AML-193 (cell line): ENCODE data around the gene GAREM1.
"Not testable (repeated sequence)": the region's sequence is repeated elsewhere in the genome, so short reads cannot be mapped to it uniquely, and the experiment has no call there.

Experiments
- DNase-seq, 2 experiments: peaks; one replicate each; lab custom pipeline; 2025; lab: John Stamatoyannopoulos, UW

Gene GAREM1

DNA sequence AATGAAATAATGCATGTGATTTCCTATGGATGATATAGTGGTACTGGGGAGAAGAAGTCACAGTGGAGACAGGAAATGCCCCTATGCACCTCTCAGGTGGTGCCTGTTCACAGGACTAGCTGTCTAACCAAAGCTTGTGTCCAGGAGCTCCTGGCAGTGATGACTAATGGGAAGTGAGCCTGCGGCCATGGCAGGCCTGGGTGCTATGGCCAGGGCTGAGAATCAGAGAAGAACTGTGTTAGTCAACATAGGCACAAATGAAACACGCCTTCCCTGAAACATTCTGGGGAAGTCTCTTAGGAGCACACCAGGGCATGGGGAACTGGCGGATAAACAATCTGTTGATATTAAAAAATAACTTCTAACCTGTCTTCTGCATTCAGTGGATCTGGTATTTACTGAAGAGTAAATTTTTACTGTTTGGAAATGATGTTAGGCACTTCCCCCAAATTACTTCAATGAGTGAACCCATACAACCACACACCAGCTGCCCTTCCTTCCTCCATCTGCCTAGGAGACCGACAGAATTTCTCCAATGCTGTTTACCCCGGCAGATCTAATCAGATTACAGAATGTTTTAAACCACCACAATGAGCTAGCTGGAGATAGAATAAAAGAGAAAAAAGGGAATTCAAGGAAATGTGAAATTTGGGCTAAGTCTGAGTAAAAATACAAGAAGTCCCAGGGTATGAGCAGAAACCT lies 213.4 kb downstream of the GAREM1 start:
- no peak for DNase-seq

DNA sequence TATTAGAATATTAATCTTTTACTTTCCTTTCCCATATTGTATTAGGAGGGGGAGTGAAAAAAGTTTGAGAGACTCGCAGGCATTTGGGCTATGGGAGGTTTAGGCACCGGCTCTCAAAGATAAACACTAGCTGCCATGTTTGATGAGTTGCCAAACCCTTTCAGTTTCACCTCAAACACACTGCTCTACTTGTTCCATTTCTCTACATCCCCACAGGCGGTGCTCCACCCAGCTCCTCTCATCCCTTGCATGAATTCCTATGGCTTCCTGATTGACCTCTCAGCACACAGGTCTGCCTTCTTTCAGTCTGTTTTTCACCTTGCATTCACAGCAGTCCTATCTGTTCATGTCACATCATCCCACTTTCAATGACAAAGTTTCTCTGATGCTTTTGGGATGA lies 215.1 kb downstream of the GAREM1 start:
- no peak for DNase-seq

DNA sequence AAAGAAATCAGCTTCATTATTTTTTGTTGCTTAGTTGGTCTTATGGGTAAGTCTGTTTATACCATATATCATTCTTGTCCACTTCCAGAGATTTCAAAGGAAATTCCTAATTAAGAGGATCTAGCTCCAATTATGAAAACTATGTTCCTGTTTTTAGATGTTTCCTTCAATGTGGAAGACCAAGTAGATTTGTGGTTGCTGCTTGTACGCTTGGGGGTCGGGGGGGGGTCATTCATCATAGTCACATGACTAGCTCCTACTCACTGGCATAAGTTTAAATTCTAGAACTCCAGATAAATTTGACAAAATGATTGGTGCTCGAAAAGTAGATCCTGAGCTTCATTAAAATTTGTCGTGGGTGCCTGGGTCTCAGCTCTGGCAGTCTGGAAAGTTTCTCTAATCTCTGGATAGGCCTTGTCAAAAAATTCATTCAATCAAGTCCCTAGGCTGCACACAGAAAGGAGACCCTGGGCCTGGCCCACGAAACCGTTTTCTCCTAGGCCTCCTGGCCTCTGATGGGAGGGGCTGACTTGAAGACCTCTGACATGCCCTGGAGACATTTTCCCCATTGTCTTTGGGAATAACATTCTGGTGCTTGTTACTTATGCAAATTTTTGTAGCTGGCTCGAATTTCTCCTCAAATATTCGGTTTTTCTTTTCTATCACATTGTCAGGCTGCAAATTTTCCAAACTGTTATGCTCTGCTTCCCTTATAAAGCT lies 218.4 kb downstream of the GAREM1 start:
- DNase-seq: no peak

DNA sequence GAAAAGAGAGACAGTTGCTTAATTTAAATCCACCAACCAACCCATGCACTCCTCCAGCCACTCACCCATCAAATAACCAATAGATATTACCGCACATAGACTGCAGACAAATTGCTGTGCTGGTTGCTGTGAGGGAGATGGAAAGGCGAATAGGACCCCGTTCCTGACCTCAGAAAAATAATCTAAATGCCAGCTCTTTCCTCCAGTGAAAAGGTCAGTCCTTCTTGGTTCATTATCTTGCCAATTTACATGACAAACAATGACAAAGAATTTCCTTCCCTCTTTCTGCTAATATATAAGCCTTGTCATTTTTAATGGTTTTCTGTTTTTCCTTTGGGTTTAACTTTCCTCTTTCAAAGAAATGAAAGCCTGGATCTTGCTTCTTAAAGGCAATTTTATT lies 219.2 kb downstream of the GAREM1 start:
- no peak for DNase-seq

DNA sequence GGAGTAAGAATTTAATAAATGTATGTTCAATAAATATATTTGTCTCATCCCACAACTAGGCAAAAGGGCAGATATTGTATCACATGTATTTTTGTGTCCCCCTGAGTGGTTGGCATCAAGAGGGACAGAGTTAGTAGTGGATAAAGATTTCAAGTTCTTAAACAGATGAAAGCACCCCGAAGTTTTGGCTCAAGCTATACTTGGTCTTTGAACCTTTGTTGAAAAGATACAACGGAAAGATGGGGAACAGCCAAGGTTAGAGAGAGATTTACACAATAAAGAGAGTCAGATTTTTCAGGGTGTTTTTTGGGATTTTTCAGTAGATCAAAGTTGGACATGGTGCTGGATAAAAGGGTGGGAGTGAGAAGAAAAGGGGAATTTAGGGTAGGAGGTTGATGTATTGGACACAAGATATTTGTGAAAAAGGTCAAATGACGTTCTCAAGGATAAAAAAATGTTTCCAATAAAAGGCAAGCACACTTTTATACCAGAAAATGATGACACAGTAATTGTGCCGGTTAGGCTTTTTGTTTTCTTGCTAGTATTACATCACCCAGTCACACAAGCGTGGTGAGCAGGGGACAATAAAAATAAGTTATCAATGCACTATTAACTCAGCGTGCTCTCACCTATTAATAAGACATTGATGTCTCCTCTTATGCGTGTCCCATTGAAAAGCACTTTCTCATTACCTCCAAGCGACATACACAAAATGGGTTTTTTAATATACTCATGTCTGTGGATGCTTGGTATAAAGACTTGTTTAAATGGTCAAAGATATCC lies 221.3 kb downstream of the GAREM1 start:
- no peak for DNase-seq

DNA sequence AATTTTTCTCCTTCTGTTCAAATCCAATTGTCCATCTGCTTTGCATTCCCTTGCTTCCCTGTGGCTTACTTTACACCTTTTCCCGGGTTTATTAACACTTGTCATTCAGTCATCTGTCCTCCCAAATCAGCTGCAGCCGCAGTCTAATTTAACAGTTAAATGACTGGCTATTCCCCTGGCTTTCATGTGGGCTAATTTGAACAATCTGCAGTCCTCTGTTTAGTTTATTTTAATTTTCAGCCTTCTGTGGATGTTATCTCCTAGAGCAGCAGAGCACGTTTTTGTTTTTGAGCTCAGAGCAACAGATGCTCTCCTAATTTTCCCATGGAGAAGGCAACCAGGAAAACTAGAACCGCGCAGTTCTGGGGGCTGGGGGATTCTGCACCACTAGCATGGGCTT lies 225.8 kb downstream of the GAREM1 start:
- no peak for DNase-seq

DNA sequence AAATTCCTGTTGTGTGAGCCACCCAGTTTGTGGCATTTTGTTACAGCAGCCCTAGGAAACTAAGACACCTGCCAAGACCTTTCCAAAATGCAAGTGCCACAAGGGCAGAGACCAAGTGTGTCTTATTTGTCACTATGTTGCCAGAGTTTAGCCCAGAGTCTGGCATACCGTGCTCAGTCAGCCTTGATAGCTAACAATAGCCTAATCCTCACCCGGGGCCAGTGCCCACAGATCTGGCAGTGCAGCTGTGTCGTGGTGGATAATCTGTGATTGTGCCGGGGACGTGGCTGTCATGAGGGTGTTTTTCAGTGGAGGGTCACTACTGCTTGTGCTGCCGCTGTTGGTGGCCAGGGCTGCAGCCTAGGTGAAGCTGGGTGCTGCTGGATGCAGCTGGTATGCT lies 227.3 kb downstream of the GAREM1 start:
- DNase-seq: no peak

DNA sequence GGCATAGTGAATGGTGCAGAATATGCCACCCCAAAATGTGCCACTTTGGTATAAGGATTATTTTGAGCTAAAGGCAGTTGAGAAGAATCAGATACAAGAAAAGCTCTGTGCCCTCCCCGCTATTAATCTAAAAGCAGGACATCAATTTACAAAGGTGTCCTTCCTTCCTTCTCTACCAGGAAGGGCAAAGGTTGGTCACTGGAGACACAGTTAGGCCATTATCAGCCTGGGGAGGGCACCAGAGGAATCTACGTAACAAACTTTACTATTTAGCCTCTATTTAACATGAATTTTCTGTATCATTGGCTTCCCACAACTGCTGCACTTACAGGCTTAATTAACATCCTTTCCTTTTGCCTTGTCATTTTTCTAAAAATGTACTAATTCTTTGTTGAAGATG lies 228.3 kb downstream of the GAREM1 start:
- no peak for DNase-seq

DNA sequence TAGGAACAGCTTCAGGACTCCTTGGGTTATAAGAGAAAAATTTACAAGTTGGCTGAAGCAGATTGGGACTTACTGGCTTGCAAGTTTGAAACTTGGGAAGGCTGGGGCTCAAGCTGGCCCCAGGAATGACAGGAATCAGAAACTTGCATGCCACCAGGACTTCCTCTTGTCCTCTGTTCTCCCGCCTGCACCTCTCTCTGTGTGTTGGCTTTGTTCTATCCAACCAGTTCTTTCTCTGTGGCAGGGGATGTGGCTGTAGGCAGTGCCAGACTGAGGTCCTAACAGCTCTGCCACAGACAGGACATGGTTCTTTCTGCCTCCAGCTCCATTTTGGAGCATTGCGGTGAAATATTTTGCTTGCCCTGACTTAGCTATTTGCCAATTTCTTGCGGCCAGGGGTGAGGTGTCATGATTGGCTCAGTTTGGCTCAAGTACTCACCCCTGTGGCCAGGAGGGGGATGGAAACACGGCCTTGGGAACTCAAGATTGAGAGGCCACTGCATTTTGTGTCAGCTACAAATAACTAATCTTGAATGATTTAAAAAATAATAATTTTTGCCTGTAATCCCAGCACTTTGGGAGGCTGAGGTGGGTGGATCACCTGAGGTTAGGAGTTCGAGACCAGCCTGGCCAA lies 231.9 kb downstream of the GAREM1 start:
- DNase-seq: no peak

DNA sequence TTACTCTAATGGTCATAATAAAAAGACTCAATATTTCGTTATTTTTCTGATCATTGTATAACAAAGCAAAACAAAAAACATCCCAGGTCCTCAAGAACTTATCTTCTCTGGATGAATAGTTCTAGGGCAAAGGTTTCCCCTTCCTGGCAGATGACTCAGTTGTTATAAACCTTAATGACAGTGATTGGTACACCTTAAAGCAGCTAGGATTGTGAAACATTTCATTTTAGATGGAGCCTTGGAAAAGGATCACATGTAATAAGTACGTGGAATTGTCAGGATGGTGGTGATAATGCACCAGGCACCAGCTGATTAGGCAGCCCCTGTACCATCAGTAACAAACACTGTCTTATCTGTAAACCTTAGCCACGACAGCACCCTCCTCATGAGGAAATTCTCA lies 233.6 kb downstream of the GAREM1 start:
- no peak for DNase-seq

DNA sequence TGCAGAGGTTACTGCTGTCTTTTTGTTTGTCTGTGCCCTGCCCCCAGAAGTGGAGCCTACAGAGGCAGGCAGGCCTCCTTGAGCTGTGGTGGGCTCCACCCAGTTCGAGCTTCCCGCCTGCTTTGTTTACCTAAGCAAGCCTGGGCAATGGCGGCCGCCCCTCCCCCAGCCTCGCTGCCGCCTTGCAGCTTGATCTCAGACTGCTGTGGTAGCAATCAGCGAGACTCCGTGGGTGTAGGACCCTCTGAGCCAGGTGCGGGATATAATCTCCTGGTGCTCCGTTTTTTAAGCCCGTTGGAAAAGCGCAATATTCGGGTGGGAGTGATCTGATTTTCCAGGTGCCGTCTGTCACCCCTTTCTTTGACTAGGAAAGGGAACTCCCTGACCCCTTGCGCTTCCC lies 237.3 kb downstream of the GAREM1 start:
- not testable (repeated sequence) for DNase-seq

DNA sequence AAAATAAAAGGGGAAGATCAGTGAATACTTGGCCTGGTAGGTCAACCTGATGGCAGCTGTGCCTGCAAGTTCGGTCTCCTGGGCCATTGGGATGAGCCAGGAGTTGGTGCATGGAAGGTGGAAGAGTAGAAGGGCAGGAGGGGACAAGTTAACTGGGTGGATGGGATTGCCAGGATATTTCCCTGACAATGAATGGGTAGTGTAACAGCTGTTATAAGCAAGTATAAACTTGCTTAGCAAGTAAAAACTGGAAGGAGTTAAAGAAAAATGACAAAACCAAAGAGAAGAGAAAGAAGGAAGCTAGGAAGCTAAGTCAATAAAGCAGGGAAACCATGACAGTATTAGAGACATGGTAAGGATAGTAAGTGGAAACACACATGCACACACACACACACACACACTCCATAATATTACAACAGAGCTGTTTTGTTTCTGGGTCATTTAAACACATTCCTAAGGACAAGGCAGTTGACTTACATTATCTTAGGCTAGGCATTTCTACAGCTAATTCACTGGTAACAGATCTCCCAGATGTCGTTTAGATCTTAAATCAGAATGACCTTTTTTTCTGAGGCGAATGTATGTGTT lies 251.2 kb downstream of the GAREM1 start:
- DNase-seq: no peak

DNA sequence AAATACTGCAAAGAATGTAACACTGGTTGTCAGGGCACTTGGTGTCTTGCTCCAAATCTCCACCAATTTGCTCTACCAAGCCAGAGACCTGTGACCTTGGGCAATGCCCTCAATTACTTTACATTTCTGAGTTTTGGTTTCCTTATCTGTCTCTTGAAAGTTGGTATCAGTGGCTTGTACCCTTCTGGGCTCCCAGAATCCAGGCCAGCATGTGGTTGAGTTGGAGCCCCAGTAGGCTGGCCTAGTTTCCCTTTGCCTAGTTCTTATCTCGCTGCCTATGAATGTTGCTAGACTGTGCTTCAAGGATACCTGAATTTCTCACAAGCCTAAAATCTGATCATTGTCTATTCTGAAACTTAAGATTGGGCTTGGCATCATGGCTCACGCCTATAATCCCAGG lies 254.3 kb downstream of the GAREM1 start:
- DNase-seq: no peak

DNA sequence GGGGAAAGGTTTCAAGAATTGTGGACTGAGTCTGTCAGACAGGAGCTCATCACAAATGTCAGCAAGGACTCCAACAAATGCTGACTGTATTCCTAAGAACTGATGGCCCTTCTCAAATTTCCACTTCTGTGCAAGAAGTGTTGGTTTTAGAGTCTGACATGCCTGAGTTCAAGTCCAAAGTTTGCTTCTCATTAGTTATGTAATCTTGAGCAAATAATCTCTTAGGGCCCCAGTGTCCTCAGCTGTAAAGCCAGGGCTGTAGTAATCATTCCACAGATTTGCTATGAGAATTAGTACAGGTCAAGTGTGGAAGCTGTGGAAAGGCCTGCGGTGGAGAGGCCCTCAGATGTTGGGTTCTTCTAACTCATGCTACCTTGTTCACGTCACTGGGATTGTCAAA lies 257.0 kb downstream of the GAREM1 start:
- DNase-seq: no peak
